HG03439 (cell line): ENCODE measurements around the gene LRRC25.

Experiments
- ATAC-seq: cut with Tn5 transposase; IDR thresholded peaks from one replicate; pipeline ENCODE4 v1.9.1; 2021; ENCODE audit warnings: mild to moderate bottlenecking, moderate library complexity; ENCODE audit not compliant: unreplicated experiment

Gene LRRC25

GRCh38 chr19:18348171-18348570 is 49.3 kb downstream of the LRRC25 start:
- ATAC-seq = no peak

- no peak for ATAC-seq
Measured at GRCh38 chr19:18346091-18346490, 51.3 kb downstream of the LRRC25 start.

- no peak for ATAC-seq
Measured at GRCh38 chr19:18345296-18345695, 52.1 kb downstream of the LRRC25 start.

GRCh38 chr19:18344582-18344950 is 52.9 kb downstream of the LRRC25 start:
- ATAC-seq = no peak

- ATAC-seq = no peak
Measured at GRCh38 chr19:18342090-18342632, 55.3 kb downstream of the LRRC25 start.
